ENCODE results near the gene STEAP1B. TPM values are rescaled to one million over a fixed set of nuclear protein-coding genes. Genes with fewer than 3 reads are reported as not detected.
"Not testable (repeated sequence)": the region's sequence is repeated elsewhere in the genome, so short reads cannot be mapped to it uniquely, and the experiment has no call there.

The STEAP1B gene
- total RNA-seq, 1 donor from 2014 or later: 4.7 TPM

- H3K36me3 ChIP-seq (ENCODE audit: control insufficient read depth in 3 of 3, insufficient read depth in 3 of 3, low read length in 3 of 3): no peaks in the 10 kb centered on the region
- no peaks in the 10 kb centered on the region for H3K9me3 ChIP-seq (ENCODE audit: control insufficient read depth in 3 of 3, low read length in 3 of 3)
- no peaks in the 10 kb centered on the region for H3K27me3 ChIP-seq (ENCODE audit: control insufficient read depth in 3 of 3, insufficient read depth in 3 of 3, low read length in 3 of 3)
- peak overlapping the region; percentile 57 for H3K27ac ChIP-seq (ENCODE audit: low read depth, low read length)
- peak overlapping the region; percentile 29 to 44 (median 42) for H3K4me3 ChIP-seq (ENCODE audit: low read length in 3 of 3)
- peaks cover 26 to 37% (median 29%) of the 10 kb centered on the region in 3 donors for H3K4me1 ChIP-seq (ENCODE audit: control insufficient read depth in 3 of 3, insufficient read depth in 3 of 3, low read length in 3 of 3)
- H3K9ac ChIP-seq (ENCODE audit: low read depth in 1 of 3, low read length in 3 of 3): peak overlapping the region in 1 of 3 donors; percentile 3
Observed at GRCh38 chr7:22445140-22445743, 54.7 kb downstream of the STEAP1B start.

GRCh38 chr7:22444181-22444971 is 55.6 kb downstream of the STEAP1B start:
- Histone ChIP-seq H3K27me3 (ENCODE audit: control insufficient read depth in 3 of 3, insufficient read depth in 3 of 3, low read length in 3 of 3) (no peaks in the 10 kb centered on the region), H3K36me3 (ENCODE audit: control insufficient read depth in 3 of 3, insufficient read depth in 3 of 3, low read length in 3 of 3) (no peaks in the 10 kb centered on the region), H3K4me3 (ENCODE audit: low read length in 3 of 3) (no peak overlapping the region), H3K27ac (ENCODE audit: low read depth, low read length) (peak overlapping the region; percentile 57), H3K9me3 (ENCODE audit: control insufficient read depth in 3 of 3, low read length in 3 of 3) (no peaks in the 10 kb centered on the region), H3K9ac (ENCODE audit: low read depth in 1 of 3, low read length in 3 of 3) (peak overlapping the region in 1 of 3 donors; percentile 3), H3K4me1 (ENCODE audit: control insufficient read depth in 3 of 3, insufficient read depth in 3 of 3, low read length in 3 of 3) (peaks cover 26 to 37% (median 29%) of the 10 kb centered on the region in 3 donors)

- Histone ChIP-seq H3K27ac (ENCODE audit: low read depth, low read length) (peak overlapping the region; percentile 38), H3K9ac (ENCODE audit: low read depth in 1 of 3, low read length in 3 of 3) (no peak overlapping the region), H3K4me3 (ENCODE audit: low read length in 3 of 3) (no peak overlapping the region), H3K9me3 (ENCODE audit: control insufficient read depth in 3 of 3, low read length in 3 of 3) (no peaks in the 10 kb centered on the region), H3K36me3 (ENCODE audit: control insufficient read depth in 3 of 3, insufficient read depth in 3 of 3, low read length in 3 of 3) (no peaks in the 10 kb centered on the region), H3K4me1 (ENCODE audit: control insufficient read depth in 3 of 3, insufficient read depth in 3 of 3, low read length in 3 of 3) (peaks cover 26 to 37% (median 29%) of the 10 kb centered on the region in 3 donors), H3K27me3 (ENCODE audit: control insufficient read depth in 3 of 3, insufficient read depth in 3 of 3, low read length in 3 of 3) (no peaks in the 10 kb centered on the region)
Observed at GRCh38 chr7:22443370-22444180, 56.4 kb downstream of the STEAP1B start.

DNA sequence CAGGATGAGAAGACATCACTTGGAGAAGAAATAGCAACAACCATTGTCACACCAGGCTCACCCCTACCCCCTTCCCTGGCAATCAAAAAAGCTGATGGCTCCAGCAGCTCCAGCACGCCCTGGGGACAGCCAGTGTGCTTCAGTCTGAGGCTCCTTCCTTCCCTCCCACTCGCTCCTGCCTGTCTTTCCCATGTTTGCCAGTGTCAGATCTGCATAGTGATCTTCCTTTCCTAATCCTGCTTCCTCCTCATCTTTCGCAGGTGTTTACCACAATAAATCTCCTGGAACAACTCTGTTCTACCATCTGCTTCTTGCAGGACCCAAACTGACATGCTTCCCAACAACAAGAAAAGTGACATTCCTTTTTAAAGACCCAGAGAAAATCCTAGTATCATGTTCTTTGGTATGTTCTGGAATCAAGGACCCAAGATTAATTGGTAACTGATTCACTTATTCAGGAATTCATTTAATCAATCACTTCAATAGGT is 57.1 kb downstream of the STEAP1B start:
- Histone ChIP-seq H3K4me3 (ENCODE audit: low read length in 3 of 3) (no peak overlapping the region), H3K9ac (ENCODE audit: low read depth in 1 of 3, low read length in 3 of 3) (no peak overlapping the region), H3K9me3 (ENCODE audit: control insufficient read depth in 3 of 3, low read length in 3 of 3) (no peaks in the 10 kb centered on the region), H3K4me1 (ENCODE audit: control insufficient read depth in 3 of 3, insufficient read depth in 3 of 3, low read length in 3 of 3) (peaks cover 26 to 37% (median 29%) of the 10 kb centered on the region in 3 donors), H3K36me3 (ENCODE audit: control insufficient read depth in 3 of 3, insufficient read depth in 3 of 3, low read length in 3 of 3) (no peaks in the 10 kb centered on the region), H3K27me3 (ENCODE audit: control insufficient read depth in 3 of 3, insufficient read depth in 3 of 3, low read length in 3 of 3) (no peaks in the 10 kb centered on the region), H3K27ac (ENCODE audit: low read depth, low read length) (no peak overlapping the region)

DNA sequence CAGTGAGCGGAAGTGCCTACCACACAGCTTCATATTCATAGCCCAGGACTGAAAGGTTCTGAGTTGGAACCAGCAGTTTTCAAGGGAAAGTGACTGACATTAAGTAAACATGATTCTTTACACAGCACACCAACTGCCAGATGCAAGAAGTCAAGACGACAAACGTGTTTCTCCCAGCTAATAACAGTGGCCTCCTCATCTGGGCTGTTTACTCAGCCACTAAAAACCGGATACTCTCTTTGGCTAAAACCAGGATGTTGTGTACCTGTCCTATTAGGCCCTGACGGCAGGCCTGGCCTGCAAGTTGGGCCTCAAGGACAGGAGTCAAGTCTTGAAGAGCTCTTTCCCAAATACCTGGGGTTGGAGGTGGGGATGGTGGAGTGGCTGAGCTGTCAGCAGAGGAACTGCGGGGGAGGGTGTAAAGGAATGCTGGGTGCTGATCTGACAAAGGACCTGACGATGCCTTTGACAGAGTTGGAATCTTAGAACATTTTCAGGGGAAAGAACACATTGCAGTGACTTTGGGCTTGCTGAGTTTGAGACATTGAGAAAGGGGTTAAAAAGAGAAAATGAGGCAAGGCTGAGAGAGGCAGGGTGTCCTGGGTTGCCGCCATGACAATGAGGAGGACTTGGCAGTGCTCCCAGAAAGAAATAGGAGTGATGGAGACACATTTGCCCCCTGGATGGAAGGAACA is 57.7 kb downstream of the STEAP1B start:
- H3K27ac ChIP-seq (ENCODE audit: low read depth, low read length): no peak overlapping the region
- H3K27me3 ChIP-seq (ENCODE audit: control insufficient read depth in 3 of 3, insufficient read depth in 3 of 3, low read length in 3 of 3): no peaks in the 10 kb centered on the region
- peaks cover 26 to 37% (median 29%) of the 10 kb centered on the region in 3 donors for H3K4me1 ChIP-seq (ENCODE audit: control insufficient read depth in 3 of 3, insufficient read depth in 3 of 3, low read length in 3 of 3)
- no peaks in the 10 kb centered on the region for H3K9me3 ChIP-seq (ENCODE audit: control insufficient read depth in 3 of 3, low read length in 3 of 3)
- no peak overlapping the region for H3K4me3 ChIP-seq (ENCODE audit: low read length in 3 of 3)
- H3K36me3 ChIP-seq (ENCODE audit: control insufficient read depth in 3 of 3, insufficient read depth in 3 of 3, low read length in 3 of 3): no peaks in the 10 kb centered on the region
- no peak overlapping the region for H3K9ac ChIP-seq (ENCODE audit: low read depth in 1 of 3, low read length in 3 of 3)

GRCh38 chr7:22441157-22441556 is 58.8 kb downstream of the STEAP1B start:
- H3K27me3 ChIP-seq (ENCODE audit: control insufficient read depth in 3 of 3, insufficient read depth in 3 of 3, low read length in 3 of 3): no peaks in the 10 kb centered on the region
- H3K27ac ChIP-seq (ENCODE audit: low read depth, low read length): no peak overlapping the region
- H3K4me3 ChIP-seq (ENCODE audit: low read length in 3 of 3): no peak overlapping the region
- H3K36me3 ChIP-seq (ENCODE audit: control insufficient read depth in 3 of 3, insufficient read depth in 3 of 3, low read length in 3 of 3): no peaks in the 10 kb centered on the region
- no peaks in the 10 kb centered on the region for H3K9me3 ChIP-seq (ENCODE audit: control insufficient read depth in 3 of 3, low read length in 3 of 3)
- no peak overlapping the region for H3K9ac ChIP-seq (ENCODE audit: low read depth in 1 of 3, low read length in 3 of 3)
- H3K4me1 ChIP-seq (ENCODE audit: control insufficient read depth in 3 of 3, insufficient read depth in 3 of 3, low read length in 3 of 3): peaks cover 23 to 31% (median 25%) of the 10 kb centered on the region in 3 donors

DNA sequence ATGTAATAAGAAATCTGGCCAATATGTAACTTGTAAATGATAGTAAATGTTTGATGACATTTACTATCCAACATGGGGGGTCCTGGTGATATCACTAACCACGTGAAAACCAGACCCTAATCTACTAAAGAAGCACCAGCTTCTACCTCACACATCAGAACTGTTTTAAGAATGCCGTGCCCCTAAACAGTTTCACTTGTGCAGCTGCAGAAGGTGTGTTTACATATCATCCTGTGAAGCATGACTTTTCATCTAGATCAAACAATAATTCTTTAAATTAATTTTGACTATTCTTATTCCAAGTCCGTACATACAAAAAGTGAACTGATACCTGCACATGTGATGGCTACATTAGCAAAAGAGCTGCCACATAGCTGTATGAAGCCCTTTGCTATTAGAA is 61.0 kb downstream of the STEAP1B start:
- peaks cover 6 to 13% (median 9%) of the 10 kb centered on the region in 3 donors for H3K4me1 ChIP-seq (ENCODE audit: control insufficient read depth in 3 of 3, insufficient read depth in 3 of 3, low read length in 3 of 3)
- no peak overlapping the region for H3K9ac ChIP-seq (ENCODE audit: low read depth in 1 of 3, low read length in 3 of 3)
- no peaks in the 10 kb centered on the region for H3K36me3 ChIP-seq (ENCODE audit: control insufficient read depth in 3 of 3, insufficient read depth in 3 of 3, low read length in 3 of 3)
- H3K9me3 ChIP-seq (ENCODE audit: control insufficient read depth in 3 of 3, low read length in 3 of 3): no peaks in the 10 kb centered on the region
- H3K27ac ChIP-seq (ENCODE audit: low read depth, low read length): no peak overlapping the region
- no peaks in the 10 kb centered on the region for H3K27me3 ChIP-seq (ENCODE audit: control insufficient read depth in 3 of 3, insufficient read depth in 3 of 3, low read length in 3 of 3)
- H3K4me3 ChIP-seq (ENCODE audit: low read length in 3 of 3): no peak overlapping the region

GRCh38 chr7:22436552-22436951 is 63.4 kb downstream of the STEAP1B start:
- H3K9me3 ChIP-seq (ENCODE audit: control insufficient read depth in 3 of 3, low read length in 3 of 3); H3K4me1 ChIP-seq (ENCODE audit: control insufficient read depth in 3 of 3, insufficient read depth in 3 of 3, low read length in 3 of 3); H3K27ac ChIP-seq (ENCODE audit: low read depth, low read length); H3K4me3 ChIP-seq (ENCODE audit: low read length in 3 of 3); H3K9ac ChIP-seq (ENCODE audit: low read depth in 1 of 3, low read length in 3 of 3); H3K27me3 ChIP-seq (ENCODE audit: control insufficient read depth in 3 of 3, insufficient read depth in 3 of 3, low read length in 3 of 3); H3K36me3 ChIP-seq (ENCODE audit: control insufficient read depth in 3 of 3, insufficient read depth in 3 of 3, low read length in 3 of 3): not testable (repeated sequence)

- peaks cover 3 to 9% (median 4%) of the 10 kb centered on the region in 3 donors for H3K4me1 ChIP-seq (ENCODE audit: control insufficient read depth in 3 of 3, insufficient read depth in 3 of 3, low read length in 3 of 3)
- H3K27me3 ChIP-seq (ENCODE audit: control insufficient read depth in 3 of 3, insufficient read depth in 3 of 3, low read length in 3 of 3): no peaks in the 10 kb centered on the region
- H3K4me3 ChIP-seq (ENCODE audit: low read length in 3 of 3): no peak overlapping the region
- H3K9me3 ChIP-seq (ENCODE audit: control insufficient read depth in 3 of 3, low read length in 3 of 3): no peaks in the 10 kb centered on the region
- no peak overlapping the region for H3K9ac ChIP-seq (ENCODE audit: low read depth in 1 of 3, low read length in 3 of 3)
- H3K36me3 ChIP-seq (ENCODE audit: control insufficient read depth in 3 of 3, insufficient read depth in 3 of 3, low read length in 3 of 3): no peaks in the 10 kb centered on the region
- H3K27ac ChIP-seq (ENCODE audit: low read depth, low read length): no peak overlapping the region
Observed at GRCh38 chr7:22435720-22436119, 64.3 kb downstream of the STEAP1B start.

All from skeletal muscle tissue (tissue), 4 donors.